Measurements from ENCODE around the gene ZBED5.

GRCh38 chr11:10844356-10844755, 13.5 kb downstream of the ZBED5 start:
- TF ChIP-seq CTCF (IDR thresholded peaks at IDR 0.05) (no peak), POLR2A (IDR thresholded peaks at IDR 0.05) (no peak)

All from heart left ventricle (tissue), 13 donors.